PC-3 (cell line): ENCODE data around the gene SNX7. TPM values are rescaled to one million over a fixed set of nuclear protein-coding genes. Genes with fewer than 3 reads are reported as not detected.

Experiments
- ATAC-seq: fragments of 200-7000 bp; cut with Tn5 transposase; 2 replicates; pipeline ENCODE4 v1.9.1; 2020; ENCODE audit warnings: mild to moderate bottlenecking, moderate library complexity
- BruUV-seq: library from RNA; stranded (reverse); fragments of 400-500 nt; replicated peaks from 2 replicates; lab custom pipeline; 2021; lab: Mats Ljungman, UMichigan
- CTCF ChIA-PET: fragments of 300-600 bp; sonication (Branson Sonifier 250); formaldehyde crosslinking; loops from one replicate; lab custom pipeline; 2022; ENCODE audit warnings: antibody characterized with exemption; lab: Charles Lee
- POLR2A ChIA-PET: fragments of 300-600 bp; sonication (Branson Sonifier 250); formaldehyde crosslinking; loops from one replicate; lab custom pipeline; 2022; ENCODE audit warnings: antibody characterized with exemption; ENCODE audit not compliant: unreplicated experiment; lab: Charles Lee
- DNase-seq: peaks from one replicate; pipeline ENCODE4 v3.0.0-alpha.2; 2015
- H2AFZ ChIP-seq: fragments of 300-600 bp; sonication (generic); 2 replicates; pipeline ENCODE4 v1.6.0; 2016; ENCODE audit warnings: antibody characterized with exemption, low read length
- H3F3A ChIP-seq: fragments of 300-600 bp; sonication (generic); one replicate; pipeline ENCODE4 v1.6.0; 2017; ENCODE audit warnings: antibody characterized with exemption, low read length, control low read depth, mild to moderate bottlenecking; ENCODE audit not compliant: unreplicated experiment
- H3K27ac ChIP-seq: fragments of 300-600 bp; sonication (generic); 2 replicates; pipeline ENCODE4 v1.5.1; 2016; ENCODE audit warnings: mild to moderate bottlenecking, low read length
- H3K27me3 ChIP-seq: fragments of 300-600 bp; sonication (generic); 2 replicates; pipeline ENCODE4 v1.6.1; 2016; ENCODE audit warnings: low read length, mixed read lengths
- H3K36me3 ChIP-seq: fragments of 300-600 bp; sonication (generic); 2 replicates; pipeline ENCODE4 v1.6.1; 2016; ENCODE audit warnings: low read depth, mixed run types, low read length, mixed read lengths
- H3K4me1 ChIP-seq: fragments of 300-600 bp; sonication (generic); 2 replicates; pipeline ENCODE4 v1.5.1; 2016; ENCODE audit warnings: low read length; ENCODE audit not compliant: insufficient read depth
- H3K4me2 ChIP-seq: fragments of 300-600 bp; sonication (generic); 2 replicates; pipeline ENCODE4 v1.6.0; 2016; ENCODE audit warnings: low read length
- H3K4me3 ChIP-seq: fragments of 300-600 bp; sonication (generic); 2 replicates; pipeline ENCODE4 v1.5.1; 2016; ENCODE audit warnings: mild to moderate bottlenecking, low read length, mixed read lengths
- H3K79me2 ChIP-seq: fragments of 300-600 bp; sonication (generic); 2 replicates; pipeline ENCODE4 v1.6.1; 2017; ENCODE audit warnings: low read length, mixed read lengths
- H3K9ac ChIP-seq: fragments of 300-600 bp; sonication (generic); 2 replicates; pipeline ENCODE4 v1.6.0; 2016; ENCODE audit warnings: mild to moderate bottlenecking, low read length
- H3K9me2 ChIP-seq: fragments of 300-600 bp; sonication (generic); replicated peaks from 2 replicates; pipeline ENCODE4 v1.6.1; 2016; ENCODE audit warnings: mixed run types, low read length, mixed read lengths
- H3K9me3 ChIP-seq: fragments of 300-600 bp; sonication (generic); 2 replicates; pipeline ENCODE4 v1.6.1; 2016; ENCODE audit warnings: low read length, mixed read lengths
- H4K20me1 ChIP-seq: fragments of 300-600 bp; sonication (generic); 2 replicates; pipeline ENCODE4 v1.6.1; 2016; ENCODE audit warnings: low read length, mixed read lengths
- CTCF ChIP-seq: fragments of 300-600 bp; sonication (generic); conservative IDR thresholded peaks from 2 replicates; pipeline ENCODE4 v1.5.1; 2017; ENCODE audit warnings: antibody characterized with exemption, low read depth, mild to moderate bottlenecking, low read length
- EZH2 ChIP-seq: fragments of 300-600 bp; sonication (generic); IDR thresholded peaks from one replicate; pipeline ENCODE4 v1.6.1; 2017; ENCODE audit warnings: antibody characterized with exemption, mild to moderate bottlenecking, low read length; ENCODE audit not compliant: unreplicated experiment
- EZH2phosphoT487 ChIP-seq: fragments of 300-600 bp; sonication (generic); IDR thresholded peaks from 2 replicates; pipeline ENCODE4 v1.6.1; 2018; ENCODE audit warnings: mild to moderate bottlenecking, antibody characterized with exemption, low read length, borderline replicate concordance
- intact Hi-C: fragments of 100-400 bp; cut with micrococcal nuclease; formaldehyde crosslinking; loops from 2 replicates; pipeline ENCODE4 v1.9.0; 2023
- total RNA-seq: library from RNA; depleted of rRNA; stranded (reverse); fragments of >200 nt; gene quantifications from 2 replicates; pipeline ENCODE4 v1.2.3, GENCODE V29; 2014

Gene SNX7
- total RNA-seq, 1 experiment from 2014 or later = 43.3 TPM

GRCh38 chr1:98796049-98796448 is 134.5 kb downstream of the SNX7 start:
- Histone ChIP-seq H3K4me1 (peaks cover 32% of the 10 kb centered on the region), H3K36me3 (no peaks in the 10 kb centered on the region), H4K20me1 (no peaks in the 10 kb centered on the region), H3K4me3 (no peak overlapping the region), H3K4me2 (no peak overlapping the region), H3K9me2 (no peaks in the 10 kb centered on the region), H3F3A (no peaks in the 10 kb centered on the region), H3K79me2 (no peaks in the 10 kb centered on the region), H3K27ac (no peak overlapping the region), H3K9me3 (no peaks in the 10 kb centered on the region), H2AFZ (no peak overlapping the region), H3K27me3 (no peaks in the 10 kb centered on the region), H3K9ac (no peak overlapping the region)
- BruUV-seq = no TSS peak
- ChIA-PET CTCF (no interaction called here), POLR2A (no interaction called here)
- intact Hi-C loops = loop anchor here (10.0 kb wide), 1 partner anchor 199 kb away; no protein-coding TSS in a partner anchor
- no peak for ATAC-seq
- TF ChIP-seq EZH2phosphoT487 (no peak), EZH2 (no peak), CTCF (no peak)
- no peak for DNase-seq

GRCh38 chr1:98797506-98797905 is 136.0 kb downstream of the SNX7 start:
- peaks cover 22% of the 10 kb centered on the region for H3K4me1 ChIP-seq
- H3K27me3 ChIP-seq = no peaks in the 10 kb centered on the region
- no peak for DNase-seq
- POLR2A ChIA-PET = no interaction called here
- no peak overlapping the region for H3K4me3 ChIP-seq
- no peak overlapping the region for H3K27ac ChIP-seq
- no peaks in the 10 kb centered on the region for H3K9me3 ChIP-seq
- H2AFZ ChIP-seq = no peak overlapping the region
- BruUV-seq = no TSS peak
- no peaks in the 10 kb centered on the region for H3K9me2 ChIP-seq
- no peaks in the 10 kb centered on the region for H3K36me3 ChIP-seq
- TF ChIP-seq EZH2 = no peak
- TF ChIP-seq CTCF = no peak
- TF ChIP-seq EZH2phosphoT487 = no peak
- H3K4me2 ChIP-seq = no peak overlapping the region
- no peak overlapping the region for H3K9ac ChIP-seq
- H4K20me1 ChIP-seq = no peaks in the 10 kb centered on the region
- H3K79me2 ChIP-seq = no peaks in the 10 kb centered on the region
- H3F3A ChIP-seq = no peaks in the 10 kb centered on the region
- no peak for ATAC-seq
- CTCF ChIA-PET = no interaction called here
- intact Hi-C loops = loop anchor here (10.0 kb wide), 1 partner anchor 197 kb away; no protein-coding TSS in a partner anchor
